OCI-LY1 (cell line): ENCODE data around the gene ETNK2.

Experiments used
- H2AFZ ChIP-seq: fragments of 200-600 bp; sonication (generic), shearing (Covaris generic); 2 replicates; pipeline ENCODE4 v1.6.0; 2014; ENCODE audit warnings: antibody characterized with exemption, mild to moderate bottlenecking, low read length
- H3F3A ChIP-seq: fragments of 200-600 bp; sonication (generic), shearing (Covaris generic); 2 replicates; pipeline ENCODE4 v1.6.0; 2014; ENCODE audit warnings: mild to moderate bottlenecking, antibody characterized with exemption, low read length, moderate library complexity; ENCODE audit not compliant: insufficient read depth
- H3K27ac ChIP-seq: fragments of 200-600 bp; sonication (generic); 2 replicates; pipeline ENCODE4 v1.5.1; 2014; ENCODE audit warnings: low read length, mixed run types, mild to moderate bottlenecking, low read depth; ENCODE audit not compliant: poor library complexity, severe bottlenecking
- H3K27me3 ChIP-seq: fragments of 200-600 bp; sonication (generic); 2 replicates; pipeline ENCODE4 v1.6.0; 2014; ENCODE audit warnings: antibody characterized with exemption, mild to moderate bottlenecking, low read length, moderate library complexity; ENCODE audit not compliant: insufficient read depth
- H3K36me3 ChIP-seq: fragments of 200-600 bp; sonication (generic); 2 replicates; pipeline ENCODE4 v1.6.1; 2014; ENCODE audit warnings: mild to moderate bottlenecking, antibody characterized with exemption, low read length, moderate library complexity, mixed read lengths; ENCODE audit not compliant: insufficient read depth
- H3K4me1 ChIP-seq: fragments of 200-600 bp; sonication (generic); 2 replicates; pipeline ENCODE4 v1.5.1; 2014; ENCODE audit warnings: mild to moderate bottlenecking, low read length, moderate library complexity; ENCODE audit not compliant: insufficient read depth, severe bottlenecking
- H3K4me2 ChIP-seq: fragments of 200-600 bp; sonication (generic), shearing (Covaris generic); 2 replicates; pipeline ENCODE4 v1.6.1; 2014; ENCODE audit warnings: low read length
- H3K4me3 ChIP-seq: fragments of 200-600 bp; sonication (generic); 2 replicates; pipeline ENCODE4 v1.5.1; 2014; ENCODE audit warnings: low read length, low read depth, mild to moderate bottlenecking, mixed read lengths; ENCODE audit not compliant: poor library complexity, severe bottlenecking
- H3K79me2 ChIP-seq: fragments of 200-600 bp; shearing (Covaris generic); 2 replicates; pipeline ENCODE4 v1.6.1; 2016; ENCODE audit warnings: mixed run types, low read length, mixed read lengths; ENCODE audit not compliant: insufficient read depth
- H3K9ac ChIP-seq: fragments of 200-600 bp; sonication (generic), shearing (Covaris generic); 2 replicates; pipeline ENCODE4 v1.6.1; 2014; ENCODE audit warnings: mild to moderate bottlenecking, low read length, mixed read lengths
- H3K9me2 ChIP-seq: fragments of 200-600 bp; sonication (generic), shearing (Covaris generic); 2 replicates; pipeline ENCODE4 v1.6.1; 2014; ENCODE audit warnings: low read depth, mild to moderate bottlenecking, low read length, mixed read lengths
- H3K9me3 ChIP-seq: fragments of 200-600 bp; shearing (Covaris generic); 2 replicates; pipeline ENCODE4 v1.6.1; 2014; ENCODE audit warnings: low read length, mixed read lengths
- H4K20me1 ChIP-seq: fragments of 200-600 bp; sonication (generic), shearing (Covaris generic); 2 replicates; pipeline ENCODE4 v1.6.0; 2016; ENCODE audit warnings: mild to moderate bottlenecking, low read length; ENCODE audit not compliant: insufficient read depth
- CTCF ChIP-seq: fragments of 200-600 bp; sonication (generic), shearing (Covaris generic); IDR thresholded peaks from 2 replicates; pipeline ENCODE4 v1.5.1; 2017; ENCODE audit warnings: mild to moderate bottlenecking, antibody characterized with exemption, low read length, moderate library complexity, mixed read lengths
- EZH2 ChIP-seq: fragments of 200-600 bp; sonication (generic), shearing (Covaris generic); IDR thresholded peaks from 2 replicates; pipeline ENCODE4 v1.8.0; 2017; ENCODE audit warnings: borderline replicate concordance, mixed run types, mild to moderate bottlenecking, antibody characterized with exemption, low read length, moderate library complexity, mixed read lengths

The ETNK2 gene

DNA sequence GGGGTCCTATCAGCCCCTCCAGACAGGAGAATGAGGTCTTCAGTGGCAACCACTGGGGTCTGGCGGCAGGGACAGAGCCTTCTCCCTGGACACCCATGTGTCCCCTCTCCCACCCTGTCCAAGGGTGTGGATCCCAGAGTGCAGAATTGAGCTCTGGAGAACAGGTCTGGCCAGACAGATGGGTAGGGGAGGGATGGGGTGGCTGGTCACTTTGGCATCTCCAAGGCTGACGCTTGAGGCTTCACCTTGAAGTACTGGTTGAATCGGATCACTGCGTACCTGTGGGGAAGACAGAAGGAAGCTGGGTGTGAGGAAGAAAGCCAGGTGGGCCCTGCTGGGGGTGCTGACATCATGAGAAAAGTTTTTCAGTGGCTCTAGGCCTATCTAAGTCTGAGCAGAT lies 19.9 kb downstream of the ETNK2 start:
- Histone ChIP-seq H3K9me3 (no peaks in the 10 kb centered on the region), H3K27ac (no peak overlapping the region), H3K4me2 (no peak overlapping the region), H3K9me2 (no peaks in the 10 kb centered on the region), H3K9ac (no peak overlapping the region), H2AFZ (no peak overlapping the region), H3K4me1 (no peaks in the 10 kb centered on the region), H3K36me3 (no peaks in the 10 kb centered on the region), H4K20me1 (no peaks in the 10 kb centered on the region), H3K4me3 (no peak overlapping the region), H3F3A (no peaks in the 10 kb centered on the region), H3K27me3 (no peaks in the 10 kb centered on the region; the same call in 1 of the 2 replicates), H3K79me2 (no peaks in the 10 kb centered on the region)
- TF ChIP-seq CTCF: no peak

DNA sequence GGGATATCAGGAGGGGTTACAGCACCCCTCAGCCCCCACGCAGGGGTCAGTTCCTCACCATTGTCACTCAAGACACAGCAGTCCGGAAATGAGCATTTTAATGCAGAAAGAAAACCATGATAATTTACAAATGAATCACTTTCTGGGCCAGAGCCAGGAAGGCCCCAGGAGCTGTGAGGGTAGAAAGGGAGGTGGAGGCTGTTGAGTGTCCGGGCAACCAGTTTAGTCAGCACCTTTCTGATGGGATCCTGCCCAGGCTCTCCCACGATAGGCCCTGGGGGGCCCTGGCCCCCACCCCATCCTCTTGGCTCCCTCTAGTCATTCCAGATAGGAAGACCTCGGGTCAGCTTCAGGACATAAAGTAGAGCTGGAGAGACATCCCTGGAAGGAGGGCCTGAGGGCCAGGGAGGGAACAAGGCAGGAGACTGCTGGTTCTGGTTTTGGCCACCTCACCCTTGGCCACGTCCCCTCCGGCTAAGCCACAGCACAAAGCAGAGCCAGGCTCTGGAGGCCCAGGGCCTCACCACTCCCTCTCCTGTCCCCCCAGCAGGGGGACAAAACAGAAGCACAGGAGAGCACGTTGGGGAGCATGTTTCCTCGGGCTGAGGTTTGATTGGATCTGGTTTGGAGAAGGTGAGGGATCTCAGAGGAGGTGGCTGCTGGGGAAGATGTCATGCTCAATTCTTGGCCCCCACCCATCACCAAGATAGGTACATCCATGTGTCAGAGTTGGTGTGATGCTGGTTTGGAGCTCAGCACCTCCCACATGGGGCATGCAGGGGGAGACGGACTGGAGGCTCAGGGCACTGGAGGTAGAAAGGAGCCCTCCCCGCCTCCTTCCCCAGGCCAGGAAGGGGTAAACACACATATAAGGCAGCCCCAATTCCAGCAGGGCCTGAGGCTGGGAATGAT lies 20.6 kb downstream of the ETNK2 start:
- Histone ChIP-seq H3K27me3 (no peaks in the 10 kb centered on the region; the same call in 1 of the 2 replicates), H3K27ac (no peak overlapping the region), H3K9me3 (no peaks in the 10 kb centered on the region), H3K4me1 (no peaks in the 10 kb centered on the region), H3K4me2 (no peak overlapping the region), H3K79me2 (no peaks in the 10 kb centered on the region), H2AFZ (no peak overlapping the region), H3K9ac (no peak overlapping the region), H3K4me3 (no peak overlapping the region), H3K36me3 (no peaks in the 10 kb centered on the region), H4K20me1 (no peaks in the 10 kb centered on the region), H3F3A (no peaks in the 10 kb centered on the region), H3K9me2 (no peaks in the 10 kb centered on the region)
- no peak for TF ChIP-seq CTCF
- no peak for TF ChIP-seq EZH2

DNA sequence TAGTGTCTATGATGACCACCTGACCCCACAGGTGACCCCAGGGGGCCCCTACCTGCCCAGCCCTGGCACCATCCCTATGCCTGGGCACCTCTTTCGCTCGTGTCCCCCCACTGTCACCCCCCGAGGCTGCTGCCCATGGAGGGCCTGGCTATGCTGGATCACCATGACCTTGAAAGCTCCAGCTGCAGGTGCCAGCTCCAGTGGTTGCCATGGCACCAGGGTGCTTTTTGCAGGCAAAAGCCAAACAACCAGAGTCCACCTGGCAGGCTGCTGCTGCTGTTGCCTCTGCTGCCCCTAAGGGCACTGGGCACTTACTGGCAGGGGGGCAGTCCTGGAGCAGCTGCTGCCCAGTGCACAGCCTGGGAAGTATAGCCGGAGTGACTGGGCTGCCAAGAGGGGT lies 21.7 kb downstream of the ETNK2 start:
- Histone ChIP-seq H3K9me2 (no peaks in the 10 kb centered on the region), H3K36me3 (no peaks in the 10 kb centered on the region), H3K4me3 (no peak overlapping the region), H3K4me1 (no peaks in the 10 kb centered on the region), H3K9me3 (no peaks in the 10 kb centered on the region), H4K20me1 (no peaks in the 10 kb centered on the region), H3K27ac (no peak overlapping the region), H3K4me2 (no peak overlapping the region), H2AFZ (no peak overlapping the region), H3F3A (no peaks in the 10 kb centered on the region), H3K79me2 (no peaks in the 10 kb centered on the region), H3K9ac (no peak overlapping the region), H3K27me3 (no peaks in the 10 kb centered on the region; the same call in 1 of the 2 replicates)
- TF ChIP-seq EZH2: no peak
- no peak for TF ChIP-seq CTCF
